K562 (cell line): ENCODE data around the gene RYR1. TPM values are rescaled to one million over a fixed set of nuclear protein-coding genes. Genes with fewer than 3 reads are reported as not detected.

ENCODE experiments used
- ARID3A ChIP-seq: IDR thresholded peaks from 2 replicates; pipeline ENCODE4 v1.6.1; 2012; ENCODE audit warnings: low read depth, low read length, improper control_type of control experiment, borderline replicate concordance
- ARID3B ChIP-seq: fragments of 250-450 bp; sonication (Bioruptor Pico); IDR thresholded peaks from 2 replicates; pipeline ENCODE4 v1.4.0; 2020; ENCODE audit warnings: borderline replicate concordance
- CBX8 ChIP-seq: fragments of 200-600 bp; sonication (generic); IDR thresholded peaks from 2 replicates; pipeline ENCODE4 v1.6.1; 2012; ENCODE audit warnings: borderline replicate concordance, mixed run types, low read depth, mild to moderate bottlenecking, moderate library complexity, mixed read lengths, low read length, control low read depth, inconsistent platforms; ENCODE audit not compliant: poor library complexity, severe bottlenecking; ENCODE audit errors: extremely low read depth
- DMBX1 ChIP-seq: fragments of 250-450 bp; sonication (Bioruptor Pico); IDR thresholded peaks from 2 replicates; pipeline ENCODE4 v1.8.0; 2022; ENCODE audit warnings: inconsistent platforms, mild to moderate bottlenecking, moderate library complexity, borderline replicate concordance
- GTF2A2 ChIP-seq: IDR thresholded peaks from 2 replicates; pipeline ENCODE4 v1.6.1; 2016; ENCODE audit warnings: mild to moderate bottlenecking, missing genetic modification characterization, missing compliant biosample characterization
- JUN ChIP-seq, 2 experiments: sonication (generic) in 1 of 2; formaldehyde crosslinking in 1 of 2; IDR thresholded peaks; 2 replicates each; pipeline versions ENCODE4 v1.6.1 to v1.8.0; 2012 to 2022; ENCODE audit warnings: borderline replicate concordance in 2 of 2, mild to moderate bottlenecking in 2 of 2, improper control_type of control experiment in 1 of 2, low read depth in 1 of 2, low read length in 1 of 2, missing genetic modification reagents in 1 of 2
- KDM5B ChIP-seq: fragments of 200-600 bp; sonication (generic); IDR thresholded peaks from 2 replicates; pipeline ENCODE4 v1.6.1; 2012; ENCODE audit warnings: low read depth, mild to moderate bottlenecking, moderate library complexity, low read length, control low read depth, inconsistent platforms; ENCODE audit not compliant: insufficient replicate concordance
- L3MBTL2 ChIP-seq: fragments of 450-650 bp; IDR thresholded peaks from 2 replicates; pipeline ENCODE4 v1.6.1; 2016; ENCODE audit warnings: mild to moderate bottlenecking, moderate library complexity
- TCF3 ChIP-seq: sonication (generic); formaldehyde crosslinking; IDR thresholded peaks from 2 replicates; pipeline ENCODE4 v1.4.0; 2020; ENCODE audit warnings: mild to moderate bottlenecking, missing genetic modification reagents
- TGIF2 ChIP-seq: sonication (generic); formaldehyde crosslinking; IDR thresholded peaks from 2 replicates; pipeline ENCODE4 v1.8.1; 2022; ENCODE audit warnings: mild to moderate bottlenecking, missing genetic modification reagents, moderate library complexity
- ZBTB40 ChIP-seq, 2 experiments: fragments of 450-650 bp in 1 of 2; sonication (generic) in 1 of 2; formaldehyde crosslinking in 1 of 2; IDR thresholded peaks; 2 replicates each; pipeline versions ENCODE4 v1.7.1 to v1.9.0; 2016 to 2022; ENCODE audit warnings: inconsistent platforms in 1 of 2, mild to moderate bottlenecking in 1 of 2, missing genetic modification reagents in 1 of 2
- ZNF347 ChIP-seq: fragments of 450-650 bp; formaldehyde crosslinking; IDR thresholded peaks from 2 replicates; pipeline ENCODE4 v1.4.0; 2020; ENCODE audit warnings: low read depth, mild to moderate bottlenecking, moderate library complexity
- polyA plus RNA-seq, 8 experiments: library from polyadenylated mRNA; depleted of rRNA in 4 of 8; stranded (reverse) in 5 of 8; unstranded in 3 of 8; fragments of >200 nt; fragmentation: Nextera tagmentation in 2 of 8; fragmentation: Illumina TruSeq in 1 of 8; extraction: Ambion mirVana in 2 of 8; extraction: Trizol in 1 of 8; gene quantifications; 2 replicates each; pipeline versions ENCODE4 v1.2.1 to v1.2.3, GENCODE V29; 2011 to 2014; ENCODE audit warnings: inconsistent platforms in 1 of 8, missing spikeins in 1 of 8
- total RNA-seq, 7 experiments: library from RNA; depleted of rRNA in 6 of 7; stranded (reverse); fragments of >200 nt in 6 of 7; fragmentation: Illumina TruSeq in 2 of 7; extraction: Trizol in 2 of 7; gene quantifications; 2 replicates each; pipeline versions ENCODE4 v1.2.1 to v1.2.3, GENCODE V29; 2011 to 2021; ENCODE audit warnings: low replicate concordance in 1 of 7

RYR1 gene
- total and polyA plus RNA-seq, 9 of the 15 experiments (the other 6 are each of a cell fraction or from before 2014, with no cell fraction given), result 0.11 to 7.4 (median 3.7) TPM

GRCh38 chr19:38557205-38557799 is 123.8 kb downstream of the RYR1 start (continued):
- TF ChIP-seq KDM5B, result no peak
- TF ChIP-seq TCF3 (CRISPR knock-in tag), result peak; percentile 76
- TF ChIP-seq JUN (IDR thresholded peaks at IDR 0.05; ENCODE audit: borderline replicate concordance, low read depth, low read length), result peak; percentile 80
- TF ChIP-seq JUN (CRISPR knock-in tag; IDR thresholded peaks at IDR 0.05; ENCODE audit: borderline replicate concordance), result no peak
- TF ChIP-seq CBX8, result no peak
- no peak for TF ChIP-seq GTF2A2 (tag)
- TF ChIP-seq L3MBTL2, result peak; percentile 64; the same call in 1 of the 2 replicates
- no peak for TF ChIP-seq TGIF2 (CRISPR knock-in tag)
- TF ChIP-seq ZBTB40 (IDR thresholded peaks at IDR 0.05), result no peak
- TF ChIP-seq ZBTB40 (CRISPR knock-in tag; IDR thresholded peaks at IDR 0.05), result no peak
- no peak for TF ChIP-seq ZNF347
- no peak for TF ChIP-seq ARID3B (CRISPR knock-in tag)
- TF ChIP-seq DMBX1 (CRISPR knock-in tag), result no peak
- TF ChIP-seq ARID3A, result no peak
